Subcutaneous abdominal adipose tissue (tissue), 5 donors: ENCODE data around the gene PCNX3.
A peak's percentile ranks its signal among the peaks of the same experiment; 100 is the strongest.

Experiments
- H3K27ac ChIP-seq: one replicate; pipeline ENCODE4 v1.7.0; 2013; ENCODE audit warnings: low read depth, mild to moderate bottlenecking, inconsistent platforms, low read length, moderate library complexity
- H3K27me3 ChIP-seq, 5 donors: one replicate each; pipeline ENCODE4 v1.7.0; 2013; ENCODE audit warnings: low read length in 5 of 5, inconsistent platforms in 1 of 5; ENCODE audit not compliant: control insufficient read depth in 5 of 5, insufficient read depth in 4 of 5
- H3K36me3 ChIP-seq, 5 donors: one replicate each; pipeline ENCODE4 v1.7.0; 2013; ENCODE audit warnings: low read length in 5 of 5; ENCODE audit not compliant: control insufficient read depth in 5 of 5, insufficient read depth in 5 of 5
- H3K4me1 ChIP-seq, 5 donors: one replicate each; pipeline ENCODE4 v1.7.0; 2013; ENCODE audit warnings: low read length in 5 of 5, mild to moderate bottlenecking in 3 of 5, moderate library complexity in 1 of 5; ENCODE audit not compliant: control insufficient read depth in 5 of 5, insufficient read depth in 5 of 5
- H3K4me3 ChIP-seq, 5 donors: one replicate each; pipeline ENCODE4 v1.7.0; 2013; ENCODE audit warnings: low read length in 5 of 5, low read depth in 1 of 5
- H3K9ac ChIP-seq, 5 donors: one replicate each; pipeline ENCODE4 v1.7.0; 2013; ENCODE audit warnings: low read length in 5 of 5, mild to moderate bottlenecking in 4 of 5, moderate library complexity in 3 of 5
- H3K9me3 ChIP-seq, 5 donors: one replicate each; pipeline ENCODE4 v1.7.0; 2013; ENCODE audit warnings: low read length in 5 of 5; ENCODE audit not compliant: control insufficient read depth in 5 of 5
- donor health status: healthy.
- donor health status: healthy.
- donor health status: healthy.
- donor health status: healthy.
- donor health status: healthy.

The PCNX3 gene

GRCh38 chr11:65611028-65611757, 4.4 kb upstream of the PCNX3 start:
- Histone ChIP-seq H3K9me3 (no peaks in the 10 kb centered on the region), H3K27ac (peak overlapping the region; percentile 91), H3K36me3 (peaks cover 0 to 50% (median 34%) of the 10 kb centered on the region in 5 donors), H3K4me3 (peak overlapping the region; percentile 66 to 95 (median 78)), H3K27me3 (no peaks in the 10 kb centered on the region), H3K4me1 (peaks cover 4 to 80% (median 68%) of the 10 kb centered on the region in 5 donors), H3K9ac (peak overlapping the region; percentile 5 to 92 (median 59))

GRCh38 chr11:65611758-65612603, 3.6 kb upstream of the PCNX3 start:
- Histone ChIP-seq H3K9ac (peak overlapping the region; percentile 22 to 92 (median 73)), H3K27me3 (no peaks in the 10 kb centered on the region), H3K9me3 (no peaks in the 10 kb centered on the region), H3K4me1 (peaks cover 9 to 83% (median 70%) of the 10 kb centered on the region in 5 donors), H3K4me3 (peak overlapping the region; percentile 66 to 95 (median 78)), H3K27ac (peak overlapping the region; percentile 91), H3K36me3 (peaks cover 0 to 48% (median 30%) of the 10 kb centered on the region in 5 donors)

- peak overlapping the region; percentile 66 to 95 (median 78) for H3K4me3 ChIP-seq
- peak overlapping the region; percentile 22 to 92 (median 68) for H3K9ac ChIP-seq
- H3K27ac ChIP-seq = peak overlapping the region; percentile 91
- H3K27me3 ChIP-seq = no peaks in the 10 kb centered on the region
- peaks cover 10 to 83% (median 69%) of the 10 kb centered on the region in 5 donors for H3K4me1 ChIP-seq
- H3K36me3 ChIP-seq = peaks cover 0 to 50% (median 30%) of the 10 kb centered on the region in 5 donors
- no peaks in the 10 kb centered on the region for H3K9me3 ChIP-seq
Measured at GRCh38 chr11:65612691-65613090, 2.9 kb upstream of the PCNX3 start.

GRCh38 chr11:65613091-65613928, 2.3 kb upstream of the PCNX3 start:
- peak overlapping the region; percentile 66 to 95 (median 78) for H3K4me3 ChIP-seq
- peaks cover 0 to 50% (median 30%) of the 10 kb centered on the region in 5 donors for H3K36me3 ChIP-seq
- peaks cover 10 to 77% (median 63%) of the 10 kb centered on the region in 5 donors for H3K4me1 ChIP-seq
- H3K9me3 ChIP-seq = no peaks in the 10 kb centered on the region
- H3K9ac ChIP-seq = peak overlapping the region in 4 of 5 donors; percentile 60 to 92 (median 90)
- H3K27me3 ChIP-seq = no peaks in the 10 kb centered on the region
- H3K27ac ChIP-seq = peak overlapping the region; percentile 91

DNA sequence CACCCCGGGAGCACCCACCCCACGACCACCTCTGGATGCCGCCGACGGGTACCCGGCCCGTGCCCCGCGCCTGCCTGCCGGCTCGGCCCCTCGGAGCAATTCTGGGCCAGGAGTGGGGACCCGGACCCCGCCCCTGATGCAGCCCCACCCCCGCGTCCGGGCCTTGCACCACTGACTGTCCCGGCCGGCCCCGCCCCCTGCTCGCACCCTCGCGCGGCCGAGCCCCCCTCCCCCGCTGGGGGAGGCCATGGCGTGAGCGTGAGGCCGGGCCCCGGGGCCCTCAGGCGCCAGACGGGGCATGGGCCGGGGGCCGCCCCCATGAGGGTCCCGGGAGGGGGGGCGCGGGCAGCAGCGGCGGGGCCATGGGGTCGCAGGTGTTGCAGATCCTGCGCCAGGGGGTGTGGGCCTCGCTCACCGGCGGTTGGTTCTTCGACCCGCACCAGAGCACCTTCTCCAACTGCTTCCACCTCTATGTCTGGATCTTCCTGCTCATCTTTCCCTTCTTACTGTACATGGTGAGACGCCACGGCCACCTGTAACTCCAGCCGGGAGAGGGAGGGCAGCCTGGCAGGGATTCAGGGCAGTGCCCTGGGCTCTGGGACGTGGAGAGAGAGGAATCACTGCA, 486 bp downstream of the PCNX3 start:
- H3K4me3 ChIP-seq = peak overlapping the region; percentile 62 to 89 (median 79)
- peak overlapping the region; percentile 81 to 90 (median 86) for H3K9ac ChIP-seq
- peaks cover 10 to 52% (median 41%) of the 10 kb centered on the region in 5 donors for H3K4me1 ChIP-seq
- peaks cover 0 to 55% (median 52%) of the 10 kb centered on the region in 5 donors for H3K36me3 ChIP-seq
- H3K27ac ChIP-seq = peak overlapping the region; percentile 54
- no peaks in the 10 kb centered on the region for H3K27me3 ChIP-seq
- no peaks in the 10 kb centered on the region for H3K9me3 ChIP-seq

GRCh38 chr11:65616575-65617001, 1.0 kb downstream of the PCNX3 start:
- peaks cover 10 to 46% (median 35%) of the 10 kb centered on the region in 5 donors for H3K4me1 ChIP-seq
- H3K36me3 ChIP-seq = peaks cover 0 to 59% (median 55%) of the 10 kb centered on the region in 5 donors
- H3K9me3 ChIP-seq = no peaks in the 10 kb centered on the region
- H3K27me3 ChIP-seq = no peaks in the 10 kb centered on the region
- H3K27ac ChIP-seq = peak overlapping the region; percentile 54
- peak overlapping the region; percentile 62 to 89 (median 79) for H3K4me3 ChIP-seq
- H3K9ac ChIP-seq = peak overlapping the region; percentile 59 to 90 (median 86)

DNA sequence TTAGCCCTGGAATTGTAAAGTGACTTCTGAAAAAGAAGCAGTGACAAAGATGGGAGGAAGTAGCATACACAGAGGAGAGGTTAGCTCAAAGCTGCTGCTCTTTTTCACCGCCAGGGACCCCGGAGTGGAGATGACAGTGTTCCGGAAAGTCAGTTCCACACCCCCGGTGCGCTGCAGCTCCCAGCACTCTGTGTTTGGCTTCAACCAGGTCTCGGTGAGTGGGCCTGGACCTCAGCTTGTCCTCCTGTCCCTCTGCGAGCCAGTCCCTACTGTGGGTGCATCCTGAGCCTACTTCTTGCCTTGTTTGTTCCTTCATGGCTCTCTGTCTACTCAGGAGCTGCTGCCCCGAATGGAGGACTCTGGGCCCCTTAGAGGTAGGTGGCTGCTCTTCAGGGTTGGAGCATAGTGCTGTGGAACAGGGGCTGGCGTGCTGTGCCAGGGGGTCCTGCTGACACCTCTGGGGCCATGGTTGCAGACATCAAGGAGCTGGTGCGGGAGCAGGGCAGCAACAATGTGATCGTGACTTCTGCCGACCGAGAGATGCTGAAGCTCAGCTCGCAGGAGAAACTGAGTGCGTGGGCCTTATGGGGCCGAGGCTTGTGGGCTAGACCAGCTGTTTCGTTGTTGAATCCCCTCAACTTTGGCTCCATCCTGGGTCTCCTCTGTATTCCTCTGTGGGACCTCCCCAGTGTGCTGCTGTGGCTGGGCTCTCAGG, 1.7 kb downstream of the PCNX3 start:
- Histone ChIP-seq H3K27me3 (no peaks in the 10 kb centered on the region), H3K4me3 (peak overlapping the region in 3 of 5 donors; percentile 62 to 89 (median 84)), H3K27ac (no peak overlapping the region), H3K9me3 (no peaks in the 10 kb centered on the region), H3K4me1 (peaks cover 7 to 39% (median 28%) of the 10 kb centered on the region in 5 donors), H3K36me3 (peaks cover 0 to 60% (median 58%) of the 10 kb centered on the region in 5 donors), H3K9ac (peak overlapping the region in 3 of 5 donors; percentile 84 to 90 (median 86))

GRCh38 chr11:65617990-65618751, 2.6 kb downstream of the PCNX3 start:
- peaks cover 6 to 31% (median 20%) of the 10 kb centered on the region in 5 donors for H3K4me1 ChIP-seq
- no peaks in the 10 kb centered on the region for H3K27me3 ChIP-seq
- H3K9ac ChIP-seq = no peak overlapping the region
- H3K9me3 ChIP-seq = no peaks in the 10 kb centered on the region
- peaks cover 0 to 59% (median 55%) of the 10 kb centered on the region in 5 donors for H3K36me3 ChIP-seq
- H3K27ac ChIP-seq = no peak overlapping the region
- no peak overlapping the region for H3K4me3 ChIP-seq
